ENCODE data around the gene CDK17. TPM values are rescaled to one million over a fixed set of nuclear protein-coding genes. Genes with fewer than 3 reads are reported as not detected.

Gene CDK17
- total and polyA plus RNA-seq, 9 of the 15 experiments (the other 6 are each of a cell fraction or from before 2014, with no cell fraction given), result 4.8 to 39.3 (median 21.6) TPM

DNA sequence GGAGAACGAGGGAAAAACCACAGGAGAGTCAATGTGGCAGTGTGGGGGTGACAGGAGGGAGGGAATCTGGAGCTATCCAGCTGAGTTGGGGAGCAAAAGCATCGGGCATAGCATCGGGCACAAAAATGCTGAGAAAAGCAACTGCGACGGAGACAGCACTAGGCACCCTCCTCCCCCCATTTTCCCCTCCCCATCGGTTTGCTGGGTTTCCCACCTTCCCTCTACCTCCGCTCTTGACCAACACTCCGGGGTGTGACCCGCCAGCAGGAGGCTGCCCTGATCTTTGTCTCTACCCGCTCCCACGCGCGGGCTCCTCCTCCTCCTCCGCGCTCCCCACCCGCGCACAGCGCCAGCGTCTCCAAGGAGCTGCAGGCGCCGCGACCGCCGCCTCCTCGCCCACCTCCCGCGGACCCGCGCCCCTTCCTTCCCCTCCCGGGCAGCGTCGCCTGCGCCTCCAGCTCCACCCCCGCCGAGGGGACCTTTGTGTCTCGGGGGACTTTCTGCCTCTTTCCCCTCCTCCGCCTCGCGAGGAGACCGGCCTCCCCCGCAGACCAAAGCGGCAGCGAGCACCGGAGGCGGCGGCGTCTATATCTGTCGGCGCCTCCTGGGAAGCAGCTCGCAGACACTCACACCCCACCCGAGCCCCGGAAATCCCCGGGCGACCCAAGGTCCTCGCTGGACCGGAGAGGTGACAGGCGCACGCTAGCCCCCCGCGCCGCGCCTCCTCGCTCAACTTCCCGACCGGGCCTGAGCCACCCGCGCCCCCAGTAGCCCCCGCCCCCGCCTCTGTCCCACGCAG is 920 bp downstream of the CDK17 start (continued):
- TF ChIP-seq ZNF146 (CRISPR knock-in tag; IDR thresholded peaks at IDR 0.05; ENCODE audit: unreplicated experiment) (no peak), HNRNPH1 (optimal IDR thresholded peaks at IDR 0.05; ENCODE audit: low read depth, low read length) (no peak), ZNF589 (CRISPR knock-in tag; IDR thresholded peaks at IDR 0.05; ENCODE audit: low read depth) (no peak; the same call in 1 of the 2 replicates), POLR2A (conservative IDR thresholded peaks at IDR 0.05) (peak; percentile 63), SRSF7 (optimal IDR thresholded peaks at IDR 0.05; ENCODE audit: low read depth, low read length) (no peak), MEF2A (IDR thresholded peaks at IDR 0.05; ENCODE audit: control insufficient read depth, low read depth, low read length) (no peak), RB1 (IDR thresholded peaks at IDR 0.05; ENCODE audit: low read depth) (peak; percentile 70), ZNF316 (IDR thresholded peaks at IDR 0.05) (0 out of 2 replicates have a peak, but pooled peaks have one; percentile 13), POLR2G (IDR thresholded peaks at IDR 0.05; ENCODE audit: low read depth, low read length) (peak; percentile 81), HMGN3 (IDR thresholded peaks at IDR 0.05; ENCODE audit: borderline replicate concordance, extremely low read depth, insufficient read length, low read depth, low read length) (peak; percentile 88), FOXA1 (IDR thresholded peaks at IDR 0.05; ENCODE audit: borderline replicate concordance) (no peak), MCM2 (IDR thresholded peaks at IDR 0.05; ENCODE audit: low read depth) (no peak), SRF (CRISPR knock-in tag; IDR thresholded peaks at IDR 0.05) (no peak), ATF7 (IDR thresholded peaks at IDR 0.05) (peak; percentile 36; the same call in 1 of the 2 replicates), HCFC1 (IDR thresholded peaks at IDR 0.05; ENCODE audit: low read depth, low read length) (no peak), CBFB (CRISPR knock-in tag; IDR thresholded peaks at IDR 0.05) (no peak), CBX1 (IDR thresholded peaks at IDR 0.05; ENCODE audit: low read depth) (0 out of 2 replicates have a peak, but pooled peaks have one; percentile 45), ILK (tag; IDR thresholded peaks at IDR 0.05; ENCODE audit: borderline replicate concordance, low read depth) (no peak), PTBP1 (IDR thresholded peaks at IDR 0.05; ENCODE audit: low read depth, low read length) (no peak), GATA2 (CRISPR knock-in tag; IDR thresholded peaks at IDR 0.05) (peak; percentile 56; the same call in 1 of the 2 replicates), CTBP1 (IDR thresholded peaks at IDR 0.05; ENCODE audit: borderline replicate concordance) (peak; percentile 36; the same call in 1 of the 2 replicates), MAFK (IDR thresholded peaks at IDR 0.05; ENCODE audit: low read length) (no peak), PHB (CRISPR knock-in tag; IDR thresholded peaks at IDR 0.05) (no peak), RBM34 (IDR thresholded peaks at IDR 0.05; ENCODE audit: borderline replicate concordance, insufficient read depth, low read length) (no peak), ZNF143 (CRISPR knock-in tag; IDR thresholded peaks at IDR 0.05) (no peak)
- TF ChIP-seq, protein P1, sequence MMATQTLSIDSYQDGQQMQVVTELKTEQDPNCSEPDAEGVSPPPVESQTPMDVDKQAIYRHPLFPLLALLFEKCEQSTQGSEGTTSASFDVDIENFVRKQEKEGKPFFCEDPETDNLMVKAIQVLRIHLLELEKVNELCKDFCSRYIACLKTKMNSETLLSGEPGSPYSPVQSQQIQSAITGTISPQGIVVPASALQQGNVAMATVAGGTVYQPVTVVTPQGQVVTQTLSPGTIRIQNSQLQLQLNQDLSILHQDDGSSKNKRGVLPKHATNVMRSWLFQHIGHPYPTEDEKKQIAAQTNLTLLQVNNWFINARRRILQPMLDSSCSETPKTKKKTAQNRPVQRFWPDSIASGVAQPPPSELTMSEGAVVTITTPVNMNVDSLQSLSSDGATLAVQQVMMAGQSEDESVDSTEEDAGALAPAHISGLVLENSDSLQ (IDR thresholded peaks at IDR 0.05), result no peak
- TF ChIP-seq, protein P2, sequence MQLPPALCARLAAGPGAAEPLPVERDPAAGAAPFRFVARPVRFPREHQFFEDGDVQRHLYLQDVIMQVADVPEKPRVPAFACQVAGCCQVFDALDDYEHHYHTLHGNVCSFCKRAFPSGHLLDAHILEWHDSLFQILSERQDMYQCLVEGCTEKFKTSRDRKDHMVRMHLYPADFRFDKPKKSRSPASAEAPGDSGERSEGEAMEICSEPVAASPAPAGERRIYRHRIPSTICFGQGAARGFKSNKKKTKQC (CRISPR knock-in tag; IDR thresholded peaks at IDR 0.05), result no peak
- TF ChIP-seq, protein P3, sequence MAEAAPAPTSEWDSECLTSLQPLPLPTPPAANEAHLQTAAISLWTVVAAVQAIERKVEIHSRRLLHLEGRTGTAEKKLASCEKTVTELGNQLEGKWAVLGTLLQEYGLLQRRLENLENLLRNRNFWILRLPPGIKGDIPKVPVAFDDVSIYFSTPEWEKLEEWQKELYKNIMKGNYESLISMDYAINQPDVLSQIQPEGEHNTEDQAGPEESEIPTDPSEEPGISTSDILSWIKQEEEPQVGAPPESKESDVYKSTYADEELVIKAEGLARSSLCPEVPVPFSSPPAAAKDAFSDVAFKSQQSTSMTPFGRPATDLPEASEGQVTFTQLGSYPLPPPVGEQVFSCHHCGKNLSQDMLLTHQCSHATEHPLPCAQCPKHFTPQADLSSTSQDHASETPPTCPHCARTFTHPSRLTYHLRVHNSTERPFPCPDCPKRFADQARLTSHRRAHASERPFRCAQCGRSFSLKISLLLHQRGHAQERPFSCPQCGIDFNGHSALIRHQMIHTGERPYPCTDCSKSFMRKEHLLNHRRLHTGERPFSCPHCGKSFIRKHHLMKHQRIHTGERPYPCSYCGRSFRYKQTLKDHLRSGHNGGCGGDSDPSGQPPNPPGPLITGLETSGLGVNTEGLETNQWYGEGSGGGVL (CRISPR knock-in tag; IDR thresholded peaks at IDR 0.05), result no peak

Data from K562 (cell line).